ENCODE results near the gene ROBO2. TPM values are rescaled to one million over a fixed set of nuclear protein-coding genes. Genes with fewer than 3 reads are reported as not detected.

Gene ROBO2
- total RNA-seq, 1 experiment from 2014 or later: not detected

- Histone ChIP-seq H3K9me3 (ENCODE audit: control insufficient read depth in 1 of 2, insufficient read depth in 1 of 2, low read depth in 1 of 2, low read length in 2 of 2) (peaks cover 4 to 13% of the 10 kb centered on the region in 2 experiments; a peak in 2 of 4 replicates), H3K9ac (ENCODE audit: low read length) (no peak overlapping the region), H2AFZ (ENCODE audit: low read depth, low read length, poor library complexity, severe bottlenecking) (no peak overlapping the region), H3K4me1 (ENCODE audit: control insufficient read depth in 1 of 2, insufficient read depth in 2 of 2, low read length in 2 of 2) (no peaks in the 10 kb centered on the region), H3K27me3 (ENCODE audit: insufficient read depth, low read length) (no peaks in the 10 kb centered on the region), H3K4me2 (ENCODE audit: low read length) (no peak overlapping the region), H3K27ac (ENCODE audit: low read depth, low read length) (no peak overlapping the region), H3K79me2 (ENCODE audit: insufficient read depth, low read length) (no peaks in the 10 kb centered on the region), H3K36me3 (ENCODE audit: control insufficient read depth in 1 of 2, insufficient read depth in 2 of 2, low read length in 2 of 2) (no peaks in the 10 kb centered on the region; a peak in 1 of 4 replicates), H4K20me1 (ENCODE audit: insufficient read depth) (no peaks in the 10 kb centered on the region), H3K9me2 (ENCODE audit: insufficient read depth) (no peaks in the 10 kb centered on the region), H3K4me3 (replicated peaks in 1 of 2; ENCODE audit: low read depth in 1 of 2, low read length in 2 of 2) (no peak overlapping the region)
- BruUV-seq (replicated peaks): no TSS peak
- POLR2A ChIA-PET: no interaction called here
- TF ChIP-seq TCF7L2 (IDR thresholded peaks at IDR 0.05; ENCODE audit: borderline replicate concordance, extremely low read depth, insufficient read depth, insufficient read length) (no peak), ZFX (IDR thresholded peaks at IDR 0.05) (no peak), ATF3 (IDR thresholded peaks at IDR 0.05) (no peak), ZNF274 (IDR thresholded peaks at IDR 0.05; ENCODE audit: low read depth, low read length) (no peak), POLR2A (IDR thresholded peaks at IDR 0.05; ENCODE audit: borderline replicate concordance, extremely low read depth, insufficient read depth, insufficient read length) (no peak), MAX (IDR thresholded peaks at IDR 0.05) (no peak), RAD21 (IDR thresholded peaks at IDR 0.05; ENCODE audit: low read depth) (no peak), CTCF (IDR thresholded peaks at IDR 0.05 in 2 of 3, conservative IDR thresholded peaks at IDR 0.05 in 1 of 3; ENCODE audit: borderline replicate concordance in 1 of 3, insufficient read depth in 1 of 3, low read depth in 2 of 3, low read length in 2 of 3) (no peak)
- no peak for DNase-seq (ENCODE audit: low read depth, low spot score)
- intact Hi-C loops (cut with micrococcal nuclease): no loop called here
- no peak for ATAC-seq
- RAD21 ChIA-PET (ENCODE audit: low non-redundant PET in 1 of 2, low total read pairs in 2 of 2, uncharacterized antibody in 2 of 2, unreplicated experiment in 2 of 2): no interaction called here
- CTCF ChIA-PET: no interaction called here
Measured at GRCh38 chr3:77602722-77603121, 562.8 kb downstream of the ROBO2 start.

- ATAC-seq (no peak), DNase-seq (ENCODE audit: low read depth, low spot score) (no peak)
- CTCF ChIA-PET: no interaction called here
- Histone ChIP-seq H3K4me3 (replicated peaks in 1 of 2; ENCODE audit: low read depth in 1 of 2, low read length in 2 of 2) (no peak overlapping the region), H2AFZ (ENCODE audit: low read depth, low read length, poor library complexity, severe bottlenecking) (no peak overlapping the region), H3K9me3 (ENCODE audit: control insufficient read depth in 1 of 2, insufficient read depth in 1 of 2, low read depth in 1 of 2, low read length in 2 of 2) (peaks cover 10 to 13% of the 10 kb centered on the region in 2 experiments; a peak in 2 of 4 replicates), H4K20me1 (ENCODE audit: insufficient read depth) (no peaks in the 10 kb centered on the region), H3K79me2 (ENCODE audit: insufficient read depth, low read length) (no peaks in the 10 kb centered on the region), H3K4me2 (ENCODE audit: low read length) (no peak overlapping the region), H3K36me3 (ENCODE audit: control insufficient read depth in 1 of 2, insufficient read depth in 2 of 2, low read length in 2 of 2) (no peaks in the 10 kb centered on the region; a peak in 1 of 4 replicates), H3K27ac (ENCODE audit: low read depth, low read length) (no peak overlapping the region), H3K9ac (ENCODE audit: low read length) (no peak overlapping the region), H3K27me3 (ENCODE audit: insufficient read depth, low read length) (no peaks in the 10 kb centered on the region), H3K4me1 (ENCODE audit: control insufficient read depth in 1 of 2, insufficient read depth in 2 of 2, low read length in 2 of 2) (no peaks in the 10 kb centered on the region), H3K9me2 (ENCODE audit: insufficient read depth) (no peaks in the 10 kb centered on the region)
- intact Hi-C loops (cut with micrococcal nuclease): no loop called here
- RAD21 ChIA-PET (ENCODE audit: low non-redundant PET in 1 of 2, low total read pairs in 2 of 2, uncharacterized antibody in 2 of 2, unreplicated experiment in 2 of 2): no interaction called here
- POLR2A ChIA-PET: no interaction called here
- no TSS peak for BruUV-seq (replicated peaks)
- TF ChIP-seq JUND (IDR thresholded peaks at IDR 0.05): no peak
- TF ChIP-seq ZNF274 (IDR thresholded peaks at IDR 0.05; ENCODE audit: low read depth, low read length): no peak
- TF ChIP-seq YY1 (IDR thresholded peaks at IDR 0.05; ENCODE audit: extremely low read depth, insufficient replicate concordance, low read depth, low read length): no peak
- TF ChIP-seq CBX3 (IDR thresholded peaks at IDR 0.05; ENCODE audit: low read depth): no peak
- no peak for TF ChIP-seq SRF (IDR thresholded peaks at IDR 0.05; ENCODE audit: low read depth)
- TF ChIP-seq POLR2A (IDR thresholded peaks at IDR 0.05; ENCODE audit: borderline replicate concordance, extremely low read depth, insufficient read depth, insufficient read length): no peak
- no peak for TF ChIP-seq EZH2phosphoT487 (IDR thresholded peaks at IDR 0.05; ENCODE audit: borderline replicate concordance)
- TF ChIP-seq CTCF (IDR thresholded peaks at IDR 0.05 in 2 of 3, conservative IDR thresholded peaks at IDR 0.05 in 1 of 3; ENCODE audit: borderline replicate concordance in 1 of 3, insufficient read depth in 1 of 3, low read depth in 2 of 3, low read length in 2 of 3): no peak
- no peak for TF ChIP-seq ZFX (IDR thresholded peaks at IDR 0.05)
Measured at GRCh38 chr3:77605308-77605707, 565.4 kb downstream of the ROBO2 start.

Data from HCT116 (cell line).